HepG2 (cell line): ENCODE measurements around the gene MZF1. TPM values are rescaled to one million over a fixed set of nuclear protein-coding genes. Genes with fewer than 3 reads are reported as not detected.
A peak's percentile ranks its signal among the peaks of the same experiment; 100 is the strongest.

Source experiments
- HDAC6 ChIP-seq: fragments of 200-600 bp; sonication (generic); IDR thresholded peaks from 2 replicates; pipeline ENCODE4 v1.7.0; 2017; ENCODE audit warnings: mild to moderate bottlenecking, antibody characterized with exemption, low read length, low read depth
- HOXA3 ChIP-seq: sonication (generic); formaldehyde crosslinking; IDR thresholded peaks from 2 replicates; pipeline ENCODE4 v1.5.0; 2020; ENCODE audit warnings: missing genetic modification reagents
- MED1 ChIP-seq: sonication (generic); formaldehyde crosslinking; IDR thresholded peaks from 2 replicates; pipeline ENCODE4 v1.4.0; 2020; ENCODE audit warnings: missing genetic modification reagents
- MED8 ChIP-seq: sonication (generic); formaldehyde crosslinking; IDR thresholded peaks from 2 replicates; pipeline ENCODE4 v1.8.1; 2023; ENCODE audit warnings: mild to moderate bottlenecking, missing genetic modification reagents; ENCODE audit not compliant: insufficient replicate concordance
- MIER2 ChIP-seq: IDR thresholded peaks from 2 replicates; pipeline ENCODE4 v1.6.1; 2016; ENCODE audit warnings: missing biosample characterization, missing genetic modification reagents
- NFRKB ChIP-seq: fragments of 450-650 bp; IDR thresholded peaks from 2 replicates; pipeline ENCODE4 v1.6.1; 2017
- SCMH1 ChIP-seq: sonication (generic); formaldehyde crosslinking; IDR thresholded peaks from 2 replicates; pipeline ENCODE4 v1.9.0; 2021; ENCODE audit warnings: missing genetic modification reagents, mild to moderate bottlenecking, borderline replicate concordance
- SMAD3 ChIP-seq: sonication (generic); formaldehyde crosslinking; IDR thresholded peaks from 2 replicates; pipeline ENCODE4 v1.4.0; 2020; ENCODE audit warnings: missing genetic modification reagents
- ZNF263 ChIP-seq: sonication (generic); formaldehyde crosslinking; IDR thresholded peaks from 2 replicates; pipeline ENCODE4 v1.4.0; 2020; ENCODE audit warnings: missing genetic modification reagents
- ZNF382 ChIP-seq: sonication (generic); formaldehyde crosslinking; IDR thresholded peaks from 2 replicates; pipeline ENCODE4 v1.5.0; 2020; ENCODE audit warnings: missing genetic modification reagents, mild to moderate bottlenecking, borderline replicate concordance
- ZNF460 ChIP-seq: sonication (generic); formaldehyde crosslinking; IDR thresholded peaks from 2 replicates; pipeline ENCODE4 v1.5.1; 2020; ENCODE audit warnings: missing genetic modification reagents, mild to moderate bottlenecking, borderline replicate concordance
- ZNF530 ChIP-seq: sonication (generic); formaldehyde crosslinking; IDR thresholded peaks from 2 replicates; pipeline ENCODE4 v1.5.0; 2020; ENCODE audit warnings: low read depth, mild to moderate bottlenecking, missing genetic modification reagents
- ZNF670 ChIP-seq: sonication (generic); formaldehyde crosslinking; IDR thresholded peaks from 2 replicates; pipeline ENCODE4 v1.8.0; 2022; ENCODE audit warnings: mild to moderate bottlenecking, missing genetic modification reagents, borderline replicate concordance
- polyA plus RNA-seq, 8 experiments: library from polyadenylated mRNA; depleted of rRNA in 3 of 8; stranded (reverse) in 7 of 8; unstranded in 1 of 8; fragments of >200 nt; fragmentation: Illumina TruSeq in 4 of 8; extraction: Trizol in 4 of 8; gene quantifications; 2 replicates each; pipeline versions ENCODE4 v1.2.1 to v1.2.3, GENCODE V29; 2011 to 2016; ENCODE audit warnings: low read depth in 4 of 8, missing spikeins in 1 of 8, mixed read lengths in 1 of 8; ENCODE audit not compliant: insufficient read depth in 1 of 8
- total RNA-seq, 5 experiments: library from RNA; depleted of rRNA; stranded (reverse); fragments of >200 nt; fragmentation: Illumina TruSeq; extraction: Trizol; gene quantifications; 2 replicates each; pipeline ENCODE4 v1.2.3, GENCODE V29; 2016; ENCODE audit warnings: low read depth in 1 of 5
- TF ChIP-seq, protein P1 (sequence below): sonication (generic); formaldehyde crosslinking; IDR thresholded peaks from 2 replicates; pipeline ENCODE4; 2020; ENCODE audit warnings: missing genetic modification reagents, mild to moderate bottlenecking, borderline replicate concordance
- TF ChIP-seq, protein P2 (sequence below): sonication (generic); formaldehyde crosslinking; IDR thresholded peaks from 2 replicates; pipeline ENCODE4 v1.5.1; 2020; ENCODE audit warnings: missing genetic modification reagents, mild to moderate bottlenecking, borderline replicate concordance
- TF ChIP-seq, protein P3 (sequence below): sonication (generic); formaldehyde crosslinking; IDR thresholded peaks from 2 replicates; pipeline ENCODE4 v1.8.1; 2023; ENCODE audit warnings: mild to moderate bottlenecking, missing genetic modification reagents, borderline replicate concordance
- TF ChIP-seq, protein P4 (sequence below): sonication (generic); formaldehyde crosslinking; IDR thresholded peaks from 2 replicates; pipeline ENCODE4 v1.4.0; 2020; ENCODE audit warnings: missing genetic modification reagents
- TF ChIP-seq, protein P5 (sequence below): sonication (generic); formaldehyde crosslinking; IDR thresholded peaks from 2 replicates; pipeline ENCODE4 v1.4.0; 2020; ENCODE audit warnings: mild to moderate bottlenecking, missing genetic modification reagents, borderline replicate concordance

The MZF1 gene
- total and polyA plus RNA-seq, 2 of the 13 experiments (the other 11 are each of a cell fraction or from before 2014, with no cell fraction given) = 3.1 to 8.1 TPM

DNA sequence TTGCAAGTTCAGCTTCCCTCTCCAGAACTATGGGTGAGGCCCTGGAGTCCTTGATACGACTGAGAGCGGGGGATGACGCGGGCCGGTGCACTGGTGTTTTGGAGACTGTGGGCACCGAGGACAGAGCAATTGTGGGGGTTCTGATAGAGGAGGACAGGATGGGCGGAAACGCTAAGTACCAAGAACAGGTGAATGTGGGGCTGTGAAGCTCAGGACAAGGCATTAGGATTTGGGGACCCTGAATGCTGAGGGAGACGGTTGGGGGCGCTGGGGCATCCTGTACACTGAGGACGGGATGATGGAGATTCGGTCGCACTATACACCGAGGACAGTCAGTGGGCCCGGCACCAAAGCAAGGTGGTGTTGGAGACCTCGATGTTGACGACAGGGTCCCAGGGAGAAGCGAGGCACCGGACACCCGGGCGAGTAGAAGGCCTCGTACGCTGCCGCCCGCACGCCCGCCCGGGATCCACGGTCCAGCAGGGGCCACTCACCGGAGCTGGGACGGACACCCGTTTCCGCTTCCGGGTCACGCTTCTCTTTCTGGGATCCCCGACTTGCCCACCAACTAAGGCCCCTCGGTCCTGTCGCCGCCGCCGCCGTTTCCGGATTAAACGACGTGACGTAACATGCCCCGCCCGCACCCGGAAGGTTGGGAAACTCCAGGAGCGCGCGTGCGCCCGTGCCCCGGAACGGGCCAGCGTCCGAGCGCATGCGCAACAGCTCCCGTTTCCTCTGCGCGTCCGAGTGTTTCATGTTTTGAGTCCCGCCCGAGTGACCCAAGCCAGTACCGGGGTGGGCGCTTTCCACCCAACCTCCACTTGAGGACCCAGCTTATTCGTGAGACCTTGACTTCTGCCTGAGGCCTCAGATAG, 18.4 kb downstream of the MZF1 start, which contains the start of gene CHMP2A (continued):
- TF ChIP-seq ZNF263 (CRISPR knock-in tag) = no peak
- no peak for TF ChIP-seq HDAC6
- TF ChIP-seq SMAD3 (CRISPR knock-in tag) = no peak
- TF ChIP-seq ZNF530 (CRISPR knock-in tag) = no peak
- no peak for TF ChIP-seq MIER2 (CRISPR knock-in tag)
- TF ChIP-seq, protein P1, sequence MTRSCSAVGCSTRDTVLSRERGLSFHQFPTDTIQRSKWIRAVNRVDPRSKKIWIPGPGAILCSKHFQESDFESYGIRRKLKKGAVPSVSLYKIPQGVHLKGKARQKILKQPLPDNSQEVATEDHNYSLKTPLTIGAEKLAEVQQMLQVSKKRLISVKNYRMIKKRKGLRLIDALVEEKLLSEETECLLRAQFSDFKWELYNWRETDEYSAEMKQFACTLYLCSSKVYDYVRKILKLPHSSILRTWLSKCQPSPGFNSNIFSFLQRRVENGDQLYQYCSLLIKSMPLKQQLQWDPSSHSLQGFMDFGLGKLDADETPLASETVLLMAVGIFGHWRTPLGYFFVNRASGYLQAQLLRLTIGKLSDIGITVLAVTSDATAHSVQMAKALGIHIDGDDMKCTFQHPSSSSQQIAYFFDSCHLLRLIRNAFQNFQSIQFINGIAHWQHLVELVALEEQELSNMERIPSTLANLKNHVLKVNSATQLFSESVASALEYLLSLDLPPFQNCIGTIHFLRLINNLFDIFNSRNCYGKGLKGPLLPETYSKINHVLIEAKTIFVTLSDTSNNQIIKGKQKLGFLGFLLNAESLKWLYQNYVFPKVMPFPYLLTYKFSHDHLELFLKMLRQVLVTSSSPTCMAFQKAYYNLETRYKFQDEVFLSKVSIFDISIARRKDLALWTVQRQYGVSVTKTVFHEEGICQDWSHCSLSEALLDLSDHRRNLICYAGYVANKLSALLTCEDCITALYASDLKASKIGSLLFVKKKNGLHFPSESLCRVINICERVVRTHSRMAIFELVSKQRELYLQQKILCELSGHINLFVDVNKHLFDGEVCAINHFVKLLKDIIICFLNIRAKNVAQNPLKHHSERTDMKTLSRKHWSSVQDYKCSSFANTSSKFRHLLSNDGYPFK (CRISPR knock-in tag) = peak; percentile 76; the same call in 1 of the 2 replicates
- TF ChIP-seq SCMH1 (CRISPR knock-in tag) = no peak
- TF ChIP-seq, protein P2, sequence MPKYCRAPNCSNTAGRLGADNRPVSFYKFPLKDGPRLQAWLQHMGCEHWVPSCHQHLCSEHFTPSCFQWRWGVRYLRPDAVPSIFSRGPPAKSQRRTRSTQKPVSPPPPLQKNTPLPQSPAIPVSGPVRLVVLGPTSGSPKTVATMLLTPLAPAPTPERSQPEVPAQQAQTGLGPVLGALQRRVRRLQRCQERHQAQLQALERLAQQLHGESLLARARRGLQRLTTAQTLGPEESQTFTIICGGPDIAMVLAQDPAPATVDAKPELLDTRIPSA (CRISPR knock-in tag) = no peak
- TF ChIP-seq, protein P3, sequence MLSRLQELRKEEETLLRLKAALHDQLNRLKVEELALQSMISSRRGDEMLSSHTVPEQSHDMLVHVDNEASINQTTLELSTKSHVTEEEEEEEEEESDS = no peak
- TF ChIP-seq, protein P4, sequence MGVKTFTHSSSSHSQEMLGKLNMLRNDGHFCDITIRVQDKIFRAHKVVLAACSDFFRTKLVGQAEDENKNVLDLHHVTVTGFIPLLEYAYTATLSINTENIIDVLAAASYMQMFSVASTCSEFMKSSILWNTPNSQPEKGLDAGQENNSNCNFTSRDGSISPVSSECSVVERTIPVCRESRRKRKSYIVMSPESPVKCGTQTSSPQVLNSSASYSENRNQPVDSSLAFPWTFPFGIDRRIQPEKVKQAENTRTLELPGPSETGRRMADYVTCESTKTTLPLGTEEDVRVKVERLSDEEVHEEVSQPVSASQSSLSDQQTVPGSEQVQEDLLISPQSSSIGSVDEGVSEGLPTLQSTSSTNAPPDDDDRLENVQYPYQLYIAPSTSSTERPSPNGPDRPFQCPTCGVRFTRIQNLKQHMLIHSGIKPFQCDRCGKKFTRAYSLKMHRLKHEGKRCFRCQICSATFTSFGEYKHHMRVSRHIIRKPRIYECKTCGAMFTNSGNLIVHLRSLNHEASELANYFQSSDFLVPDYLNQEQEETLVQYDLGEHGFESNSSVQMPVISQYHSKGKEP (CRISPR knock-in tag) = no peak
- TF ChIP-seq ZNF382 (CRISPR knock-in tag) = no peak
- TF ChIP-seq HOXA3 = peak; percentile 77; the same call in 1 of the 2 replicates
- no peak for TF ChIP-seq ZNF460 (CRISPR knock-in tag)
- no peak for TF ChIP-seq ZNF670 (CRISPR knock-in tag)
- 0 out of 2 replicates have a peak, but pooled peaks have one; percentile 26 for TF ChIP-seq MED1 (CRISPR knock-in tag)
- TF ChIP-seq NFRKB = no peak
- TF ChIP-seq, protein P5, sequence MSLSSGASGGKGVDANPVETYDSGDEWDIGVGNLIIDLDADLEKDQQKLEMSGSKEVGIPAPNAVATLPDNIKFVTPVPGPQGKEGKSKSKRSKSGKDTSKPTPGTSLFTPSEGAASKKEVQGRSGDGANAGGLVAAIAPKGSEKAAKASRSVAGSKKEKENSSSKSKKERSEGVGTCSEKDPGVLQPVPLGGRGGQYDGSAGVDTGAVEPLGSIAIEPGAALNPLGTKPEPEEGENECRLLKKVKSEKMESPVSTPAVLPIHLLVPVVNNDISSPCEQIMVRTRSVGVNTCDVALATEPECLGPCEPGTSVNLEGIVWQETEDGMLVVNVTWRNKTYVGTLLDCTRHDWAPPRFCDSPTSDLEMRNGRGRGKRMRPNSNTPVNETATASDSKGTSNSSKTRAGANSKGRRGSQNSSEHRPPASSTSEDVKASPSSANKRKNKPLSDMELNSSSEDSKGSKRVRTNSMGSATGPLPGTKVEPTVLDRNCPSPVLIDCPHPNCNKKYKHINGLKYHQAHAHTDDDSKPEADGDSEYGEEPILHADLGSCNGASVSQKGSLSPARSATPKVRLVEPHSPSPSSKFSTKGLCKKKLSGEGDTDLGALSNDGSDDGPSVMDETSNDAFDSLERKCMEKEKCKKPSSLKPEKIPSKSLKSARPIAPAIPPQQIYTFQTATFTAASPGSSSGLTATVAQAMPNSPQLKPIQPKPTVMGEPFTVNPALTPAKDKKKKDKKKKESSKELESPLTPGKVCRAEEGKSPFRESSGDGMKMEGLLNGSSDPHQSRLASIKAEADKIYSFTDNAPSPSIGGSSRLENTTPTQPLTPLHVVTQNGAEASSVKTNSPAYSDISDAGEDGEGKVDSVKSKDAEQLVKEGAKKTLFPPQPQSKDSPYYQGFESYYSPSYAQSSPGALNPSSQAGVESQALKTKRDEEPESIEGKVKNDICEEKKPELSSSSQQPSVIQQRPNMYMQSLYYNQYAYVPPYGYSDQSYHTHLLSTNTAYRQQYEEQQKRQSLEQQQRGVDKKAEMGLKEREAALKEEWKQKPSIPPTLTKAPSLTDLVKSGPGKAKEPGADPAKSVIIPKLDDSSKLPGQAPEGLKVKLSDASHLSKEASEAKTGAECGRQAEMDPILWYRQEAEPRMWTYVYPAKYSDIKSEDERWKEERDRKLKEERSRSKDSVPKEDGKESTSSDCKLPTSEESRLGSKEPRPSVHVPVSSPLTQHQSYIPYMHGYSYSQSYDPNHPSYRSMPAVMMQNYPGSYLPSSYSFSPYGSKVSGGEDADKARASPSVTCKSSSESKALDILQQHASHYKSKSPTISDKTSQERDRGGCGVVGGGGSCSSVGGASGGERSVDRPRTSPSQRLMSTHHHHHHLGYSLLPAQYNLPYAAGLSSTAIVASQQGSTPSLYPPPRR (CRISPR knock-in tag) = no peak; the same call in 1 of the 2 replicates
- no peak for TF ChIP-seq MED8 (CRISPR knock-in tag)
